VCaP (cell line): ENCODE results near the gene RAD50.

Source experiments
- H3K27ac ChIP-seq: fragments of 450-650 bp; 2 replicates; pipeline ENCODE4 v1.5.1; 2017
- TF ChIP-seq, protein P1 (sequence below): fragments of 450-650 bp; conservative IDR thresholded peaks from 2 replicates; pipeline ENCODE4 v1.5.1; 2017; ENCODE audit warnings: mild to moderate bottlenecking, moderate library complexity

The RAD50 gene

DNA sequence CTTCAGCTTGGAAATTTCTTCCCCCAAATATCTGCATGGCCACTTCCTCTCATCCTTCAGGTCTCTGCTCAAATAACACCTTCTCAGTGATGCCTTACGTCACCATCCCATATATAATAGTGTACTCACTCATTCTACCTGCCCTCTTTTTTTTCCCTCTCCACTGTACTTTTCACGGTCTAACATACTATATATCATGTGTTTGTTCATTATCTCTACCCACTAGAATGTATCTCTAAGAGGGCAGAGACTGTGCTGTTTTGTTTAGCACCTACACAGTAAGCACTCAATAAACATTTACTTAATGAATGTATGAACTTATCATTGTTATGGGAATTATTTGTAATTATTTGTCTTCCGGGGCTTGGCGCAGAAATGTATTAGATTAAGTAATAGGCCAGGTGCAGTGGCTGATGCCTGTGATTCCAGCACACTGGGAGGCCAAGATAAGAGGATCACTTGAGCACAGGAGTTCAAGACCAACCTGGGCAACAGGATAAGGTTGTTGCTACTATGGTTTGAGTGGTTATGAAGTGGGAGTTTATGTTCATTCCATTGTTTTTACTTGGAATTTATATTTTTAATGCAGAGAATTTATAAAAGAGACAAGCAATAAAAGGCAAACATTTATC is 95.2 kb downstream of the RAD50 start:
- no peak overlapping the region for H3K27ac ChIP-seq
- TF ChIP-seq, protein P1, sequence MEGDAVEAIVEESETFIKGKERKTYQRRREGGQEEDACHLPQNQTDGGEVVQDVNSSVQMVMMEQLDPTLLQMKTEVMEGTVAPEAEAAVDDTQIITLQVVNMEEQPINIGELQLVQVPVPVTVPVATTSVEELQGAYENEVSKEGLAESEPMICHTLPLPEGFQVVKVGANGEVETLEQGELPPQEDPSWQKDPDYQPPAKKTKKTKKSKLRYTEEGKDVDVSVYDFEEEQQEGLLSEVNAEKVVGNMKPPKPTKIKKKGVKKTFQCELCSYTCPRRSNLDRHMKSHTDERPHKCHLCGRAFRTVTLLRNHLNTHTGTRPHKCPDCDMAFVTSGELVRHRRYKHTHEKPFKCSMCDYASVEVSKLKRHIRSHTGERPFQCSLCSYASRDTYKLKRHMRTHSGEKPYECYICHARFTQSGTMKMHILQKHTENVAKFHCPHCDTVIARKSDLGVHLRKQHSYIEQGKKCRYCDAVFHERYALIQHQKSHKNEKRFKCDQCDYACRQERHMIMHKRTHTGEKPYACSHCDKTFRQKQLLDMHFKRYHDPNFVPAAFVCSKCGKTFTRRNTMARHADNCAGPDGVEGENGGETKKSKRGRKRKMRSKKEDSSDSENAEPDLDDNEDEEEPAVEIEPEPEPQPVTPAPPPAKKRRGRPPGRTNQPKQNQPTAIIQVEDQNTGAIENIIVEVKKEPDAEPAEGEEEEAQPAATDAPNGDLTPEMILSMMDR: no peak

DNA sequence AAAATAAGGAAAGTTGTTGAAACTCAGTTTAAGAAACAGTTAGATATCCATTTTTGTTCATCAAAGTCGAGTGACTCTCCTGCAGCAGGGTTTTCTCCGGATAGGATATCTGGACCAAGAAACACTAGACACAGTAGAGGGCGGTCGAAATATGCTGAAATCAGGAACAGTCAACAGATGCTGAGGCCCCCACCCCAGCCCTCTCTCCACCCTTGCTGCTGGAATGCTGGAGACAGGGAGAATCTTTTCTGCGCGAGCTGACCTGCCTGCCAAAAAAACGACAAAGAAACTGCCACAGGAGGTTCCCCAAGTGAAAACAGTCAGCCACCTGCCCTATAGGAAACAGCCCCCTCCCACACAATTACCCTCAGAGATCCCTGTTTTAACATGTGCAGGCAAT is 96.9 kb downstream of the RAD50 start:
- no peak overlapping the region for H3K27ac ChIP-seq
- TF ChIP-seq, protein P1: no peak

GRCh38 chr5:132655821-132656773 is 99.3 kb downstream of the RAD50 start:
- no peak overlapping the region for H3K27ac ChIP-seq
- TF ChIP-seq, protein P1: no peak; the same call in 1 of the 2 replicates

- H3K27ac ChIP-seq: no peak overlapping the region
- TF ChIP-seq, protein P1: no peak
These were observed 100.1 kb downstream of the RAD50 start for GRCh38 chr5:132656774-132657355.

DNA sequence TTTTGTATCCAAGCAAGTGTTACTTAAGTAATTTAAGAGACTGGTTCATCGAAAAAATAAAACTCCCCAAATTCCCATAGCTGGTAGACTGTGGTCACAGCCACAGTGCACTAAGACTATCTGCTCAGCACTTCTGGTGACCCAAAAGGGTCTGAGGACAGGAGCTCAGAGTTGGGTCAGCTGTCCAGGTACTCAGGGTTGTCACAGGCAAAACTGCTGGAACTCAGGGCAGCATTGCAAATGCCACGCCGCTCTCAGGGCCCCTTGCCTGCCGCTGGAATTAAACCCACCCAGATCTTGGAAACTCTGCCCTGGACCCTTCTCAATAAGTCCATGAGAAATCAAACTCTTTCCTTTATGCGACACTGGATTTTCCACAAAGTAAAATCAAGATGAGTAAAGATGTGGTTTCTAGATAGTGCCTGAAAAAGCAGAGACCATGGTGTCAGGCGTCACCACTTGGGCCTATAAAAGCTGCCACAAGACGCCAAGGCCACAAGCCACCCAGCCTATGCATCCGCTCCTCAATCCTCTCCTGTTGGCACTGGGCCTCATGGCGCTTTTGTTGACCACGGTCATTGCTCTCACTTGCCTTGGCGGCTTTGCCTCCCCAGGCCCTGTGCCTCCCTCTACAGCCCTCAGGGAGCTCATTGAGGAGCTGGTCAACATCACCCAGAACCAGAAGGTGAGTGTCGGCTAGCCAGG is 101.1 kb downstream of the RAD50 start, which contains the start of gene IL13:
Gene IL13 (plus strand): TSS at position 498 of the 705 bp plus-strand sequence. CDS start 14 bp downstream, at position 512.
- H3K27ac ChIP-seq: no peak within 1 kb of the TSS
- TF ChIP-seq, protein P1: no peak

DNA sequence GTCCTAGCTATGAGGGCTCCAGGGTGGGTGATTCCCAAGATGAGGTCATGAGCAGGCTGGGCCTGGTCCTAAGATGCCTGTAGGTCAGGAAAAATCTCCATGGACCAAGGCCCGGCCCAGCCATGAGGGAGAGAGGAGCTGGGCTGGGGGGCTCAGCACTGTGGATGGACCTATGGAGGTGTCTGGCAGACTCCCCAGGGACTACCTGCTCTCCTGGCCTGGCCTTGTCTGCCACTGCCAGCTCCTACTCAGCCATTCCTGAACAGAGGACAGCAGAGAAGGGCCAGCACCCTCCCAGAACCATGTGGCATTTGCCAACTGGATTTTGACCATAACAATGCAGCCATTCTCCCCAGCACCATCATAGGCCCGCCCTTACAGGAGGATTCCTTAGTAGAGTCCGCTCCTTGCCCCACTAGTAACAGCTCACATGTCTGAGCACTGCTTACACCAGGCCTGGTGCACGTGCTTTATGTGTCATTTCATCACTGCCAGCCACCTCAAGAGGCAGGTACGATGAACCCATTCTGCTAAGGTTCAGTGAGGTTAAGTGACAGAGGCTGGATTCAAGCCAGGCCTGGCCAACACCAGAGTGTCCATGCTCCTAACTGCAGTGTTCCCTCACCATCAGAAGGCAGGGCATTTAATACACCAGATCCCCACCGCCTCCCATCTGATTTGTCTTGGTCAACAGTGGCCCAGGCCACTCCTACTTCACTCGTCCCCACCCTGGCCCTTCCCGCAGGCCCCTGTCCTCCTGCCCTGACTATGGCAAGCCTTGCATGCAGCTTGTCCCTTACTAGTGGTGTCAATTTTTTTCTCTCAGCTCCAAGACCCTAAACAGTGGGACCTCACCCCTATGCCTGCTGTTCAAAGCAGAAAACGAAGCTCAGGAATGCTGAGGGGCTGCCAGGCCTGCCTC is 101.9 kb downstream of the RAD50 start:
- TF ChIP-seq, protein P1: no peak
- no peak overlapping the region for H3K27ac ChIP-seq
